ENCODE data around the gene CTDNEP1.

Gene CTDNEP1

GRCh38 chr17:7214300-7215135 is 37.0 kb downstream of the CTDNEP1 start:
- peak; percentile 93 for DNase-seq

DNA sequence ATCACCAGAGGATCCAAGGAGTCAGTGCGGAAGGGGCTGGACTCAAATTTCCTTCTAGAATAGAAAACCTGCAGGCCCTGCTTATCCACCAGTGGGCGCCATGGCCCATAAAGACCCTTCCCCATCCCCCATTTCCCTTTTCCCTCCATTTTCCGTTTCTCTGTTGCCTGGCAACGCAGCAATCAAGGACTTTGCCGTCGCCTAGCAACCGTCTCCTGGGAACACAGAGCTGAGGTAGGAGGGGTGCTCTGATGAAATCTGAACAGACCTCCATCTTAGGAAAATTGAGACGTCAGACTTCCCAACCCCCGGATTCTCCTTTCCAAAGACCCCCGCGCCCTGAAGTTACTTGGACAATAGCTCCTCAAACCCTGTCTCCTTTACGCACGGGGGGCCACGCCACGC is 37.6 kb downstream of the CTDNEP1 start:
- peak; percentile 93 for DNase-seq

GRCh38 chr17:7211491-7212273 is 39.9 kb downstream of the CTDNEP1 start:
- no peak for DNase-seq

DNA sequence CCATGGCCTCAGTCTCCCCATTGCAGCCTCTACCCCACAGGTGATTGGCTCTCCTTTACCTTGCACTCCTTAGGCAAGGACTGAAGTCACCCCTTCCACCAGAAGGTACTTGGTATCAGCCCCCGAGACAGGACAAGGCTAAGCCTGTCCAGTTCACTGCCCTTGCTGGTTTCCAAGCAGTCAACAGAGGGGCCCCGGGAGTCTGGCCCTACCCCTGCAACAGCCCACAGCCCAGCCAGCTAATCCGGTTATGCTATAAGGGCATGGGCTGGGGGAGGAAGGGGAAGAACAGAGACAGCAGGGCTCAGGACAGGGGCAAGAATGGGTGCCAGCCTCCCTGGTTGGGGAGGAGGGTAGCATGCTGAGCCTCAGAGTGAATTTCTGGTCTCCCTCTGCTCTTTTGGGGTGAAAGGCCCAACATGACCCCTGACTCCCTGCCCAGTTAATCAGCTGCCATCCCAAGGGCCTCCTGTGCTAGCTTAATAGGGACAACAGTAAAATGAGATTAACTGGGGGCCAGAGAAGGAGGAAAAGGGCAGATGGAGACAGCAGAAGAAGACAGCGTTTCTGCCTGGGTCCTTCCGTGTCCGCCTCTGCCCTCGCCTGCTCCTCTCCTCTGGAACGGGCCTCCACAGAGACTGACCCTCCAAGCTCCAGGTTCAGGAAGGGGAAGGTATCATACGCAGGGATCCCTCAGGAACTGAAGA is 42.6 kb downstream of the CTDNEP1 start:
- no peak for DNase-seq

GRCh38 chr17:7208027-7208571 is 43.4 kb downstream of the CTDNEP1 start:
- DNase-seq: no peak

DNA sequence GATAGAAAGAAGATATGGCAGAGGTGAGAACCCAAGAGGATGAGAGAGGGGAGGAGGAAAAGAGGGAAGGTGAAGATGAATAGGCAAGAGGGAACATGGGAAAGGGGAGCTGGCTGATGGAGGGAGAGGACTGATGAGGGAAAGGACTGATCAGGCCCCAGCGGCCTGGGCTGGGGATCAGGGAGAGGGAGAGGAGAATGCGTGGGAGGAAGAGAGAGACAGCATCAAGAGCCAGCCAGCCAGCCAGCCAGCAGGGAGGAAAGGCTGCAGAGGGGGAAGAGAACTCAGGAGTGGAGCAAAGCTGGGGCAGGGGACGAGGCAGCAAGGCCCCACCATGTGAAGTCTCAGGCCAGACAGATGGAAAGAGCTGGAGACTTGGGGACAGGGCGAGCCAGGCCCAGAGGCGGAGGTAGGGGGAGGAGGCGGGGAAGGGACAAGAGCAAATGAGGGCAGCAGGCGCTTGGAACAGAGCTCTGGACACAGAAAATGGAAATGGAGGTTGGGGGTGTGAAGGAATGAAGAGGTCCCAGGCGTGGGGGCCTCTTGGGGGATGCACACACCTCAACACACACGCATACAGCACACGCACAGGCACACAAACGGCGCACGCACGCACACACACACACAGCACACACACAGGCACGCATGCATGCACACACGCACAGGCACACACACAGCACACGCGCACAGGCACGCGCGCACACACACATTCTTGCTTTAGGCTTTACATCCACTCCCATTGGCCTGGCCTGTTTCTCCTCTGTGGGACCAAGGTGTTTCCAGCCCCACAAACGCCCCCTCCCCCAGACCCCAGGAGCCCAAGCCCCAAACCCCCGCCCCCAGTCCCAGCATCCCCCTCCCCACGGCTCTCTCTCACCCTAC is 44.2 kb downstream of the CTDNEP1 start:
- DNase-seq: no peak

- DNase-seq: no peak
Observed at GRCh38 chr17:7205561-7205960, 46.0 kb downstream of the CTDNEP1 start.

GRCh38 chr17:7204828-7205461 is 46.6 kb downstream of the CTDNEP1 start:
- DNase-seq: peak; percentile 83

- DNase-seq: peak; percentile 25
Observed at GRCh38 chr17:7204336-7204735, 47.2 kb downstream of the CTDNEP1 start.

GRCh38 chr17:7203391-7203790 is 48.1 kb downstream of the CTDNEP1 start:
- DNase-seq: no peak

GRCh38 chr17:7196651-7197401 is 54.7 kb downstream of the CTDNEP1 start:
- DNase-seq: no peak

DNA sequence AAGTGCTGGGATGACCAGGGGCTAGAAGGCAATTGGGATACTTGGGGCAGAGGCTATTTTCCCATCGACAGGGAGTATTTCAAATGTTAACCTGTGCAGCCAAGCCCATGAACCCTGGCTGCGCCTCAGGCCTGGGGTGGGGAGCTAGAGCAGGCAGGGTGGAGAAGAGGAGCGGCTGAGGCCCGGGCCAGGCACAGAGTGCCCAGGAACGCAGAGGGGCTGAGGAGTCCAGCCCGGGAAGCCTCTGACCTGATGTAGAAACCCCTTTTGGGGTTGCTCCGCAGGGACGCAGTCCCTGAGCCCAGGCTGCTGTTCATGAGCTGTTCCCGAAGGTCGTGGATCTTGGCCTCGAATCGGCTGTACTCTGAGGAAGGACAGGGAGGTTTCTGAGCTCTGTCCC is 55.6 kb downstream of the CTDNEP1 start:
- DNase-seq: no peak

All from NCI-H1092 treated with DMSO at 0.1 percent for 48 hours (cell line).